Fibroblast of skin of scalp (primary cell): ENCODE data around the gene PXK.

Experiments
- DNase-seq: peaks from one replicate; pipeline ENCODE4 v3.0.0-alpha.2; 2013

The PXK gene

DNA sequence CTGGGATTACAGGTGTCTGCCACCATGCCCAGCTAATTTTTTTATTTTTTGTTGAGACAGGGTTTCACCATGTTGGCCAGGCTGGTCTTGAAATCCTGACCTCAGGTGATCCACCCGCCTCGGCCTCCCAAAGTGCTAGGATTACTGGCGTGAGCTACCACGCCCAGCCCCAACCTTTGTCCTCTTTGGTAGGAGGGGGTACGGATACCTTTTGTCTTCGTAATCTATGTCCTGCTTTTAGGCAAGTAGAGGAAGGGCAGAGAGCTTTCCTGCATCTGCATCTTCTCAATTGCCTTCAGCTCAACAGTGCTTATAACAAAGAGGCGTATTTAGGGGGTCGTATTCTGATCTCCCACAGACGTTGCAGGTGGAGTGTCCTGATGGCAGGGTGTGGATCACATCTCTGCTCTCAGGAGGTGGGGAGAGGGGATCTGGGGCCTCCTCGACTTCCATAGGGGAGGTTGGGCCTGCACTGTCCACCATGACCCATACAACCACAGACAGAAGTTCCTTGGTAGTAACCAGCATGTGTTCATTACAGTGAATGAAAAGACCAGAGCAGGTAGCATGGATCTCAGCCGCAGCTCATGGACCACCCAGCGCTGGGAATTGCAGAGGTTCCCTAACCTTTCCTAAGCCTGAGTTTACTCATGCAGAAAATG, 137.8 kb downstream of the PXK start:
- DNase-seq: no peak

DNA sequence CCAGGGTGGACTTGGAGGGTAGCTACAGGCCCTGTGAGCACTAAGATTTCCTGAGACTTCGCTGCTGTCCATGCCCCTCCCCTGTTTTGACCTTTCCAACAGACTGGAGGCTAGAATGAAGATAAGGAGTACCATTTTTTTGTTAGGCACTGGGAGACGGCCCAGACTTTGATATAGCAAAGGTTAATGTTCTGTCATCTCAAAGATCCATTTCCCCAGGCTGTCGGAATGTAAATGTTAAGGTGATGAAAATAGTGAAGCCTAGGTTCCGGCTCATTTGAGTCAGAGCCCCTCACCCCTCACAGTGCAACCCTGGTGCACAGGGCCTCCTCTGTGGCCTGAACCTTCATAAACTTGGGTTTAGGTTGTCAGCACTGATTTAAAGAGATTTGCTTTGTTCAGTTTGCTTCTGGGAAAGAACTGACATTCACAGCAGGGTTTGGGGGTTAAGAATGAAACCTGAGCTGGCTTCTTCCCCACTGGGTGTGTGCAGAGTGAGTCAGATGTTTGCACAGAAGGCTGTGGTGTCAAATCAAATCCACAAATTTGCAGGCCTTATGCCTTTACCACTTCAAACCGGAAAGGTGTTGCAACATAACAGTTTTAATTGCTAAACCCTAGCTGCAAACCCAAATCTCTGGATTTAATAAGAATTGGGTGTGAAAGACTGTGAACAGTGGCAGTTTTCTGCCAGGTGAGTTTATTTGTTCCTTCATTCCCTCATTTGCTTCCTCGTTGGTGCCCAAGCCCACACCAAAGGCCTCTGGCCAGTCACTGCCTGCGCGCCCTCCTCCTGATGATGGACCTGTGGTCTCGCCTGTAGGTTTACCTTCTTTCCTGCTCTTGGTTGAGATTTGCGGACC, 138.6 kb downstream of the PXK start:
- peak; percentile 89 for DNase-seq

DNA sequence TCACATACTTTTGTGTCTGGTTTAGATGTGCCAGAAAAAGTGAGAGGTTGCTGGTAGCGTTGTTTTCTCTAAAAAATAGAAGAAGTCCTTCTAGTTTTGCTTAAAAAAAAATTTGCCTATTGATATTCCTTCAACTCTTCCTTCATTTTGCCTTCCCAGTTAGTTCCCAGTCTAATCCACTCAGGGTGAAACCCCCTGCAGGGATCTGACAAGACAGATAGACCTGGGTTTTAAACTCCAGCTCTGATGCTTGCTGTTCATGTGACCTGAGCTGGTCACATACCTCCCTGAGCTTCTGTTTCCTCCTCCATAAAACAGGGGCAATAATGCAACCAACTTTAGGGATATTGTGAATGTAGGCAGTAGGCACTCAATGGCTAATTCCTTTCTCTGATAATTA, 140.6 kb downstream of the PXK start:
- no peak for DNase-seq

DNA sequence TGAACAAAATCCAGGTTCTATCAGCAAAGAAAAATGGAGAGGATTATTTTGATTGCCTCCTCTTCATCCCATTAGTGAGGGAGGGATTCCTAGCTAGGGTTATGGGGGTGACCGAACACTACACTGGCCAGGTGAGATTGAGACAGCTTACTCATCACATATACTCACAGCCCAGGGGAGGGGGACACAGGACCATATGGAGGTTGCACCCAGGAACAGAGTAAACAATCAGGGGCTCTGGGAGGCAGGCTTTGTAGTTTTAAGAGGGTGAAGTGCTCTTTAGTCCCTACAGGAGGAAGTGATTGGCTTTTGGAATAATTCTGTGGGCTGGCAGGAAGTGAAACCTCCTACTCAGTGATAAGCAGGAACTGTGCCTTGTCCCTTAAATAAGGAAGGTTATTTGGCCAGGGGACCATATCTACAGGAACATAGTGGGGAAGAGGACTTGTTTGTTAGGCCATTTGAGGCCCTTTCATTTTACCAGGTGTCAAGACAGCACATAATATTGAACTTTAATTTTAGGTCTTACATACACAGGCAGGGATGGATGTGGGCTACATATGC, 141.7 kb downstream of the PXK start:
- no peak for DNase-seq

DNA sequence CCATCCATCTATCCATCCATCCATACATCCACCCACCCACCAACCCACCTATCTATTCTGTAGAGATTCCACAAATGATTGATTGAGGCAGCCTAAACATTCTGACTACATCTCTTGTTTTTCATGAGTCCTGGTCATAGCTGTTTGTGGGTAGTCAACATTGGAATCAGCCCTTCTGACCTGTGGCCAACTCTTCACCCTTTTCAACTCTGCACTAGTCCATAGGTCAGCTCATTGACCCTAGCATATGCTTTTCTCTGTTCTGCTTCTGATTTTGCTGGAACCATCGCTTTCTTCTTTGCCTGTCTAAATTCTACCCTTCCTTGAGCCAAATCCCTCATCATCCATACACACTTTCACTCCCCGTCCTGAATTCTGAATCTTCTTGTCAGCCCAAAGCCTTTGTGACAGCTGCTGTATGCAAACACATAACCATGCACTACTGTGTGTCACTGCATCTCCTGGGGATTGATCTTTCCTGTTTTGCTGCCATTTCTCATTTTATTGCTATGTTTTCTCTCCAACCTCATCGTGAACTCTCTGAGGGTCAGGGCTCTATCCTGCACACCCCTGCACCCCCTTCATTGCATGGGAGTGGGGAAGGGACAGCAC, 142.4 kb downstream of the PXK start:
- DNase-seq: no peak
